Pons (tissue), 1 donor: ENCODE measurements around the gene SNAPC5.

Experiments
- DNase-seq: peaks from one replicate; pipeline ENCODE4 v3.0.0-alpha.2; 2016; ENCODE audit warnings: low spot score

Gene SNAPC5

GRCh38 chr15:66456211-66456610 is 41.4 kb downstream of the SNAPC5 start:
- DNase-seq, result no peak

DNA sequence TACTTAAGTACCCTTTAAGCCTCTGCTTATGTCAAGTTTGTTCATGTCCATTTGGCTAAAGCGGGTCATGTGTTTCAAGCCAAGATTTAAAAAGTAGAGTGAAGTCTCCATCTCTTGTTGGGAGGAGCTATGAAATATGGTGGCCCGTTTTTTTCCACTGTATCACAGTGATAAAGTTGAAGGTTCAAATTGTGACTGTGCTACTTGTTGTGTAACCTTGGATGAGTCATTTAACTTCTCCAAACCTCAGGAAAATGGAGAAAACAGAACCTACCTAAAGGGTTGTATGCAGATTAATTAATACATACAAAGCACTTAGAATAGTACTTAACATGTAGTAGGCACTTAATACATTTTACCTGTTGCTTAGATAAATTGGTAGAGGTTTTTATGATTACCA is 43.4 kb downstream of the SNAPC5 start:
- DNase-seq, result no peak

DNA sequence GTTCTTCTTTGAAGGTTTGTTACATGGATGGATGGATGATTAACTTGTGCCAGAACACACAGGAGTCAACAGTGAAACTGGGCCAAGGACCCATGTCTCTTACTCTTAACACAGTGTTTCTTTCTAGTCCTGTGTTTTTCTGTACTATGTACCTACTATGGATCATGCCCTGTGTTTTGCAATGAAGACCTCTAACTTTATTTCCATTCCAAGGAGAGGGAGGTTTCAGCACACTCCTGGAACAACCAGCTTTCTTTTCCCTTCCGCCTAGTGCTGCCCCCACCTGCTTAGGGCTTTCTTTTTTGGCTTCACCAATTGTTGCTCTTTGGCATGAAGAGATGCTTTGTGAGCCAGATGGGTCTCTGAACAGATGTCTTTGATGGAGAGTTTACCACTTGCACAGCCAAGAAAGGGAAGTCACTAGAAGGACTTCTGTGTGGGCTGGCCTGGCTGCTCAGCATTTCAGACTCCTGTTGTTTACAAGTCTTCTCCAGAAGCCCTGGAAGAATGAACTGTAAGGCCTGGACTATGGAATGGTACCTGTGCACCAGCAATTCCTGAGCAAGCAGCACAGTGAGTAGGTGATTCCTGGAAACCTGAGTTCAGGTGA is 44.5 kb downstream of the SNAPC5 start:
- peak; percentile 65 for DNase-seq

DNA sequence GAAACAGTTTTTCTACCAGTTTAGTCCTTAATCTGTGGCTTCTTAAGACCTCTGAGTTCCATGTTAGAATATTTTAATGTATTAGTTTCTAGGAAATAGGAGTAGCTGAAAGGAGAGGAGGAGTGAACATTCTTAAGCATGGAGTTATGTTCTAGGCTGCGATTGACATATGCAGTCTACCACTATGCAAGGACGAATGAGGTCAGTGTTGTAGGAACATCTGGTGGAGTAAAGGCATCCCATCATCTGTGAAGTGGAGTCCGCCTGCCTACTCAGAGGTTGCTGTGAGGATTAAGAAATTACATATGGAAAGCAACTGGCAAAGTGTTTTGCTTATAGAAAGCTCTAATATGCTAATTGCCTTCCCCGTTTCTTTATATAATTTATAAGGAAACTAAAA is 45.1 kb downstream of the SNAPC5 start:
- DNase-seq, result no peak
